Renal pelvis (tissue), 4 donors: ENCODE measurements around the gene HASPIN. TPM values are rescaled to one million over a fixed set of nuclear protein-coding genes. Genes with fewer than 3 reads are reported as not detected.
"Not testable (repeated sequence)": the region's sequence is repeated elsewhere in the genome, so short reads cannot be mapped to it uniquely, and the experiment has no call there.

ENCODE experiments used
- DNase-seq: peaks from one replicate; pipeline ENCODE4 v3.0.0-alpha.2; 2013
- polyA plus RNA-seq, 3 donors: library from polyadenylated mRNA; unstranded; fragments of 120-200 nt; gene quantifications; one replicate each; pipeline ENCODE4 v1.2.1, GENCODE V29; 2013; ENCODE audit not compliant: insufficient read length in 3 of 3

The HASPIN gene
- polyA plus RNA-seq, 3 donors: 3.0 to 3.8 (median 3.2) TPM

DNA sequence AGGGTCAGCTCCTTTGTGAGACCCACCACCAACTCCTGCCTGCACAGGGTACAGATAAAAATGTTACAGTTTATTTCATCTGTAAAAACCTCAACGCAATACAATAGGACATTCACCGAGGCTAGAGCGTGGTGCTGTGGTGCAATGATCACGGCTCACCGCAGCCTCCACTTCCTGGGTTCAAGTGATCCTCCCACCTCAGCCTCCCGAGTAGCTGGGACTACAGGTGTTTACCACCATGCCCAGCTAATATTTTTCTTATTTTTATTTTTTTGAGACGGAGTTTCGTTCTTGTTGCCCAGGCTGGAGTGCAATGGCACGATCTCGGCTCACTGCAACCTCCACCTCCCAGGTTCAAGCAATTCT is 11.2 kb downstream of the HASPIN start:
- DNase-seq: not testable (repeated sequence)

DNA sequence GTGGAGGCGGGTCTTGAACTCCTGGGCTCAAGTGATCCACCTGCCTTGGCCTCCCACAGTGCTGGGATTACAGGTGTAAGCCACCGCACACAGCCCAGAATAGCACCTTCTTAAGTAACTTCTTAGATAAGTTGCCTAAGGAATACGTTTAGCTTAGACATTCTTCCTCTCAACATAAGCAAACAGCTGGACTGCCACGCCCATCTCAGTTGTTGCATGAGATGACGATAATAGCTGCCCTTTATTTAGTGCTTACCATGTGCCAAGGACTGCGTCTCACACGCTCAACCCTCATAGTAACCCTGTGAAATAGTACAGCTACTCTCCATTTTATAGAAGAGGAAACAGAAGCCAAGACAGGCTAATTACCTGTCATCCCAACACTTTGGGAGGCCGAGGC is 11.8 kb downstream of the HASPIN start:
- no peak for DNase-seq

DNA sequence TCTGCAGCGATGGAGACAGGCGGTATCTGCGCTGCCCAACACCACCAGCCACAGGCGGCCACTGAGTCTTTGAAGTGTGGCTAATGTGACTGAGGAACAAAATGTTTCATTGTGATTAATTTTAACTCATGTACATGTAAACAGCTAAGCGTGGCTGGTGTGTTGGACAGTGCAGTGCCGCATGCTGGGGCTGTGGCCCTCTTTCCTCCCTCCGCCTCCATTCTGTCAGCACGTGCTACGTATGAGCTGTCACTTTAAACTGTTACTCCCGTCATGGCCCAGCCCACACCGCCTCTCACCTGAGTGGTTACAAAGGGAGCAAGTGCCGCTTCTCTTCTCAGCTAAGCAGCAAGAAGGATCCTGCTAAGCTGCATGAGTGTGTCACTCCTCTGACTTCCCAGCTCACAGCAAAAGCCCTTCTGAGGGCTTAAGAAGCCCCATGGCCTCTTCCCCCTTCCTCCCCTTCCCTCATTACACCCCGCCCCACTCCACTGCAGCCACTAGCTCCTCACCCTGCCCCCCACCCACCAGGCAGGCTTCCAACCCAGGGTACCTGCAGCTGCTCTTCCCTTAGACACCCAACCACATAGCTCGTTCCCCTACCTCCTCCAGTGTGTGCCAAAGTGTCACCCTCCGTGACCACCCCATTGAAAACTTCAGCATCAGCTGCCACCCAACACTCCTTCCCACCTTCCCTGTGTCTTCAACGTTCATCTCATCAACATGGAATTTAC is 15.0 kb downstream of the HASPIN start:
- DNase-seq: no peak

DNA sequence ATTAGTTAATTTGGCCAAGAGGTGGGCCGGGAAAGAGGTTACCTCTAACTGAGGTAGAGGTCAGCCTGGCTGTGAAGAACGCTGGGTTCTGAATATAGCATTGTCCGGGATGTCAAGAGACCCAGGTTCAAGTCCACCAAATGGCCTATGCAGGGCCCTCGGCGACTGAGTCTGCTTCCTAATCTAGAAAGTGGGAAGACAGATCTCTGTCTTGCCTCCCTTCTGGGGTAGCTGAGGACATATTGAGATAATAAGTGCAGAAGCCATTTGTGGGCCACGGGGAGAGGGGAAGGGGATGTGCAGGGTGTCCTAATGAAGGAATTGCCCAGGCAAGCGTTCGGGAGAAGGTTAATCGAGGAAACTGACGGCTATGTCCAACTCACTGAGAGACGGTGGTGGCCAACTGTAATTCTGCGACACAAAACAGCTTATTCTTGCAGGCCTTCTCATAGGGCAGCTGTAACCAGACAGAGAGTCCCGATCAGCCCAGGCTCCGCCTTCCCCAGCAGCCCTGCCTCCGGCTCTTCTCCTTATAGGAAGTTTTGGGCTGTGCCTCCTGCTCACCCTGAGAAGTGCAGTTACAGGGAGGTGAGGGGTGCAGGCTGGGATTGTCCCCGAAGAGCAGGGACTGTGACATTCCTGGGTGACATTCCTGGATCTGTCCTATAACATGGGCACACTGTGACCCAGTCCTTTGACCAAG is 15.9 kb downstream of the HASPIN start:
- no peak for DNase-seq

DNA sequence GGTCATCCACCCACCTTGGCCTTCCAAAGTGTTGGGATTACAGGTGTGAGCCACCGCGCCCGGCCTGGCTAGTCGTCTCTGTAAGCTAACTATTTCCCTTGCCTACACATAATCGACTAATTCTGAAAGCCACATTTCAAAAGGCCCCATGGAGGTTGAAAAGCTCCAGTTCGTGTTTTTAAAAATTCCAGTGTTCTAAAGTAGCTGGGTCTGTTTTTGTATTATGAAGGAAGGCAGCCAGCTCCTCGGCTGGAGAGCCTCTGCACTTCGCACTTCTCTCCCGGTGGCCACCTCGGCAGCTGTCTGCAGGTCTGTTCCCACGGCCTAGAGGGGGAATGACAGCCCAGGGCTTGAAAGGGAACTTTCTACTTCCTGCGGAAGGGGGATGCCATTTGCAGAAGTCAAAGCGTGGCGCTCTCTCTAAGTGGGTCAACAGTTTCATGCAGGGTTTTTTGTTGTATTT is 16.9 kb downstream of the HASPIN start:
- DNase-seq: no peak

DNA sequence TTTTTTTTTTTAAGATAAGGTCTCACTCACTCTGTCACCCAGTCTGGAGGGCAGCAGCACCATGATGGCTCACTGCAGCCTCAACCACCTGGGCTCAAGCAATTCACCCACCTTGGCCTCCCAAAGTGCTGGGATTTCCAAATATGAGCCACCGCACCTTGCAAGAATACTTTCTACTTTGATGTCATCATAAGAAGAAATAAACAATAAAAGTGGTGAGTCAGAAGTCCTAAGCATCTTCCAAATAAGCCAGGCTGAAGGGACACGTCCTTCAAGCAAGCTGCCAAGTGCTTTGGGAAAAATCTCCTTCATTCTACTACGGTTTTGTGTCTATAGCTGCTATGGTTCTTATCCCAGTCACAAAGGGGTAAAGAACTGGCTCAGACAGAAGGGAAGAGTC is 20.3 kb downstream of the HASPIN start:
- DNase-seq: no peak

DNA sequence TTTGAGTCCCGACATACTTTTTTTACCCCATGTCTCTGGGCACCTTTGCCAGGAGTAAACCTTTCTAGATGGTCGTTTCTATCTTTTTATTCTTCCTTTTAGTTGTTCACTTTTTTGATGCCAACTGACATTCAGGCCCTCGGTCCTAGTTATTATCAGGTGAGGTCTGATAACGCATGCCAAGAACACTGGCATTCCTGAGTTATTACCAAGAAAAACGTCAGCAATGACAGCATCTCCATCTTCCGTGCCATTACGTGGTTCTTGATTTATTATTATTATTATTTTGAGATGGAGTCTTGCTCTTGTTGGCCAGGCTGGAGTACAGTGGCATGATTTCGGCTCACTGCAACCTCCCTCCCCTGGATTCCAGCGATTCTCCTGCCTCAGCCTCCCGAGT is 21.4 kb downstream of the HASPIN start:
- no peak for DNase-seq

DNA sequence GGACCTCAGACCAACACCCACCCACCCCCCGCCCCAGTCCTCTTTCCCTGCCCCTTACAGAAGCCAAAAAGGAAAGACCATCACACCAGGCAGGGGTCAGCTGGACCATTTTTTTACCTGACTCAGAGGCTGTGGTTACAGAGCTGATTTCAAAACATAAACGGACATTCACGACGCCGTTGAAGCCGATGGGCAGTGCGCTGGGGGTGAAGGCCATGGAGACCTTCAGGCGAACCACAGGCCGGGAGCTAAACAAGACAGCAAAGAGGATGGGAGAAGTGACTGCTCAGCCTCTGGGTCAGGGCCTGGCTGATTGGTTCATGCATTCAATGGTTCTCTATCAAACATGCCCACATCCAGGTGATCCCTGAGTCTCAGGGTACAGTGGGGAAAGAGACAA is 24.1 kb downstream of the HASPIN start:
- DNase-seq: no peak

DNA sequence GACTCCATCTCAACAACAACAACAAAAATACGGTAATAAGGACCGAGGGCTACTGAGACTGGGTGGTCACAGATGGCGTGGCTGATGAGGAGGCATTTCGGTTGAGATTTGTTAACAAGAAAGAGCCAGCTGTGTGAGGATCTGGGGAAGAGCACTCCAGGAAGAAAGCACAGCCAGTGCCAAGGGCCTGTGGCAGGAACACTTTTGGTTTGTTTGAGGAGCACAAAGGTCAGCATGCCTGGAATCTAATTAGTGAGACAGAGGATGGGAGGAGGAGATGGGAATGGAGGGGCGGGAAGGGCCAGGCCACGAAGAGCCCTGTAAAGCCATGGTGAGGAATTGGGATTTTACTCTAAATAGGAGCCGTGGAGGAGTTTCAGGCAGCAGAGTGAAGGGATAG is 24.9 kb downstream of the HASPIN start:
- no peak for DNase-seq

DNA sequence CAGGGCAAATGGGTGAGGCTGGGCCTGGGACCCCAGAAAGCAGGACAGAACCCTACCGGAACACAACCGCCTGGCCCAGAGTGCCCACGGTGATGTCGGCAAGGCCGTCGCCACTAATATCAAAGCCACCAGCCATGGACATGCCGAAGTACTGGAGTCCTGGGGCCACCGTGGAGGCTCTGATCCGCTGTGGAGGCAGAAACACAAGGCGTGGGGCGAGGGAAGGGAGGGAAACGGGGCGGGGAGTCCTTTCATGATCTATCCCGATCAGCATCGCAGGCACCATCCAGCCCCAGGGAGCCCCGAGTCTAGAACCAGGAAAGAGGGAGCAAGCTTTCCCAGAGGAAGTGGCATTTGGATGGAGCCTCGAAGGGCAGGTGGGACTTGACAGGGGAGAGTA is 26.6 kb downstream of the HASPIN start:
- DNase-seq: no peak

DNA sequence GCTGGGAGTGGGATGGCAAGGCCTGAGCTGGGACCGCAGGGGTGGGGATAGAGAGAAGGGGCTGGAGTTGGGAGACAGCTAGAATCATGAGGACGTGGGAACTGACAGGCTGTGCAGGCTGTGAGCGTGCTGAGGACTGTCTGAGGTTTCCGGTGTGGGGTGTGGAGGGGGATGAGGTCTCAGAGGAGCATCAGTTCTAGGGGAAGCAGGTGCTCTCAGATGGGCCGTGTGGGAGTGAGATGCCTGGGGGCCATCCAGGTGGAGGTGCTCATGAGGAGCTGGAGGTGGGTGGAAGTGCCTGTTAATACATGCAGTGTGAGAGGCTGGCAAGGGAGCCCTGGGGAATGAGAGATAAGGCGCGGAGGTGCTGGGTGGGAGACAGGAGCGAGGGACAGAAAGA is 27.2 kb downstream of the HASPIN start:
- no peak for DNase-seq

DNA sequence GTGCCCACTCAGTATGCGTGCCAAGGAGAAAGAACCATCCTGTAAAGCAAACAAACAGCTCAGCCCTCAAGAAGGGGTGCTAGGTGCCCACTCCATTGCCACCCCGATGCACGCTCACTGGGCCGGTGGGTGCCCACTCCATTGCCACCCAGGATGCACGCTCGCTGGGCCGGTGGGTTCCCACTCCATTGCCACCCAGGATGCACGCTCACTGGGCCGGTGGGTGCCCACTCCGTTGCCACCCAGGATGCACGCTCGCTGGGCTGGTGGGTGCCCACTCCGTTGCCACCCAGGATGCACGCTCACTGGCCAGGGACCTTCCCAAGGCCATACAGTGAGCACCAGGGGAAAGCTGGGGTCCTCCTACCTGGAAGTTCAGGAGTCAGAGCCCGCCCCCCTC is 28.1 kb downstream of the HASPIN start:
- no peak for DNase-seq

DNA sequence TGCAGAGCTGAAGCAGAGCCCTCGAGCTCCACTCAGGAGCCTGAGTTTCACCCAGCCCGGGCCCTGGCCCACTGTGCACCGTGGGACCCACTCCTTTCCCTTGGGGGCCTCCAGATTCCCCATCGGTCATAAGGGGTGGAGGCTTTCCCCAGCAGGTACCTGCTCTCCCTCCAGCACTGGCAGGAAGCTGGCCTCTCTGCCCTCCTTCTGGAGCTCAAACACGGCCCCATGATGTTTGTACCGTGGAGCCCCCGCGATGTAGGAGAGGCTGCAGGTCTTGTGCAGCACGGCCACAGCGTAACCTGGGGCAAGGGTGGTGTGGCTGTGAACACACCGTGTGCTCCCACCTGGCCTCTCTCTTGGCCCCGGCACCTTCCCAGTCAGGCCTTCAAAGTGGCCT is 29.9 kb downstream of the HASPIN start:
- no peak for DNase-seq

DNA sequence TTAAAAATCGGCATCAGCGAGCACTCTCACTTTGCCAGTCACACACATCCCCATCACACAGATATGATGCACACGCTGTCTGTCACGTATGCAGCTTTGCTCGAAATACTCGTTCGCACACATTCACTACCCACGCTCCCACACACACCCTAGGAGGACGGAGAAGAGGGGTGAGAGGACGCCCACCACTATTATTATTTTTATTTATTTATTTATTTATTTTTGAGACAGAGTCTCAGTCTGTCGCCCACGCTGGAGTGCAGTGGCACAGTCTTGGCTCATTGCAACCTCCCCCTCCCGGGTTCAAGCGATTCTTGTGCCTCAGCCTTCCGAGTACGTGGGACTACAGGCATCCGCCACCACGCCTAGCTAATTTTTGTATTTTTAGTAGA is 30.4 kb downstream of the HASPIN start:
- no peak for DNase-seq

DNA sequence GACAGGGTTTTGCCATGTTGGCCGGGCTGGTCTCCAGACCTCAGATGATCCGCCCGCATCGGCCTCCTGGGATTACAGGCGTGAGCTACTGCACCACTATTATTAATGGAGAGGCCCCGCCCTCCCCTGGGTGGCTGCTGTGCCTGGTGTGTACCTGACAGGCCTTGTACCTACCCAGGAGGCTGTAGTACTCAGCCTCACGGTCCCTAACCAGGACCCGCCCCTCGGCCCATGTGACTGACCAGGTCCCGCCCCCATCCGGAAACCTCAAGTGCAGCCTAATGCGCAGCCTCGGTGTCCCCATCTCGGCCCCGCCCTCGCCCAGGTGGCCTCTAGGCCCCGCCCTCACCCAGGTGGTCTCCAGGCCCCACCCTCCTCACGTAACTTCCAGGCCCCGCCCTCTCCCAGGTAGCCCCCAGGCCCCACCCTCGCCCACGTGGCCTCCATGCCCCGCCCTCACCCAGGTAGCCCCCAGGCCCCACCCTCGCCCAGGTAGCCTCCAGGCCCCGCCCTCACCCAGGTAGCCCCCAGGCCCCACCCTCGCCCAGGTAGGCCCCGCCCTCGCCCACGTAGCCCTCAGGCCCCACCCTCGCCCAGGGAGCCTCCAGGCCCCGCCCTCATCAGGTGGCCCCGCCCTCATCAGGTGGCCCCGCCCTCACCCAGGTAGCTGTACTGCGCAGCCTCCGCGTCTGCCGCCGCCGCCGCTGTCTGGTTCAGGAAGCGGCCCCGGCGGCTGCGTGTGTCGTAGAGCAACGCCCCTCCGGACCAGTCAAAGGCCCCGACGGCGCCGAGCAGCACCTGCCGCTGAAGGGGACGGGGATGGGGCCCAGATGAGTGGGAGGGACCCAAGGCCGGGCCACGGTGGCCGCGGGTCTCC is 31.0 kb downstream of the HASPIN start:
- peak; percentile 77 for DNase-seq

DNA sequence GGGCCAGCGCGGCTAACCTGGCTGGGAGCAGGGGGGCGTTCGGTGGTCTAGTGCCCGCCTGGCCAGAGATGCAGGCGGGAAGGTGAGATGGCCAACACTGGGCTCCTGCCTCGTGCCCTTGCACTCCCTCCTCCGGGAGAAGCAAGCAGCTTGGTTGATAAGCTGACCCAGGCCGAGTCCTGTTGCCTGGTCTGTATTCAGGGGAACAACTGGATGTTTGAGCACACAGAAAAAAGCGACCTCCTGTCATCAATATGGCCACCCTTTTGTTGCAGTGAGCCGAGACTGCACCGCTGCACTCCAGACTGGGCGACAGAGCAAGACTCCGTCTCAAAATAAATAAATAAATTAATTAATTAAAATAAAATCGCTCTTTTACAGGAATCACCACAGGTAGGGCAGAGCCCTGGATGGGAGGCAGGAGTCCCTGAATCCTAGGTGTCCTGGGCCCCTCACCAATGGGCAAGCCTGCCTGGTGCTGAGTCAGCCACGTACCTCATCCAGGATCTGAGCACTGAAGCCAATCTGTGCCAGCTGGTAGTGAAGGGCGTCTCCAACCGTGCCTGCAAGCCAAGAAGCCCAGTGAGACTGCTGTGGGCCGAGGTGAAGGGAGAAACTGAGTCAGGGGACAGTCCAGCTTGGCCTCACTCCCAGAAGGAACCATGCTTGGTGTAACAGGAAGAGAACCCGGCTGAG is 31.8 kb downstream of the HASPIN start:
- DNase-seq: no peak

DNA sequence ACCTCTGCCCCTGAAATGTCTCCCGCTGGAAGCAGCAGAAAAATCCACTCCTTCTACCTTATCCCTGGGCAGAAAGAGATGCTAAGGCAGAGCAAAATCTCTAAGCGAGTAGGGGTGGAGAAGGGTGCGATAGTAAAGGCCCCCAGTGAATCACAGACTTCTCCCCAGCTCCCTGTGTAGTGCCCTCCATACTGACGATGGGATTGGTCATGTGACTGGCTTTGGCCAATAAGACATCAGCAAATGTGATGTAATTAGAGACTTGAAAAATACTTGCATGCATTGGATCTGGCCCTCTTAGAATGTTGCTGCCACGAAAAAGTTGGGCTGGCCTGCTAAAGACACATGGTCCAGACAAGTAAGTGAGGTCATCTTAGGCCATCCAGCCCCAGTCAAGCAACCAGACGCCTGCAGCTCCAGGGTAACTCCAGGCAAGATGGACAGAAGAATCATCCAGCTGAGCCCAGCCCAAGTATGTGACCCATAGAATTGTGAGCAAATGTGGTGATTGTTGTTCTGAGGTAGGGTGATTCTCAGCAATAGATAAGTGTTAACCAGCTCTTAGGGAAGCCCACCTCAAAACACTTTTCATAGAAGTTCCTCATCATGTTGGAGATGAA is 36.0 kb downstream of the HASPIN start:
- DNase-seq: no peak

DNA sequence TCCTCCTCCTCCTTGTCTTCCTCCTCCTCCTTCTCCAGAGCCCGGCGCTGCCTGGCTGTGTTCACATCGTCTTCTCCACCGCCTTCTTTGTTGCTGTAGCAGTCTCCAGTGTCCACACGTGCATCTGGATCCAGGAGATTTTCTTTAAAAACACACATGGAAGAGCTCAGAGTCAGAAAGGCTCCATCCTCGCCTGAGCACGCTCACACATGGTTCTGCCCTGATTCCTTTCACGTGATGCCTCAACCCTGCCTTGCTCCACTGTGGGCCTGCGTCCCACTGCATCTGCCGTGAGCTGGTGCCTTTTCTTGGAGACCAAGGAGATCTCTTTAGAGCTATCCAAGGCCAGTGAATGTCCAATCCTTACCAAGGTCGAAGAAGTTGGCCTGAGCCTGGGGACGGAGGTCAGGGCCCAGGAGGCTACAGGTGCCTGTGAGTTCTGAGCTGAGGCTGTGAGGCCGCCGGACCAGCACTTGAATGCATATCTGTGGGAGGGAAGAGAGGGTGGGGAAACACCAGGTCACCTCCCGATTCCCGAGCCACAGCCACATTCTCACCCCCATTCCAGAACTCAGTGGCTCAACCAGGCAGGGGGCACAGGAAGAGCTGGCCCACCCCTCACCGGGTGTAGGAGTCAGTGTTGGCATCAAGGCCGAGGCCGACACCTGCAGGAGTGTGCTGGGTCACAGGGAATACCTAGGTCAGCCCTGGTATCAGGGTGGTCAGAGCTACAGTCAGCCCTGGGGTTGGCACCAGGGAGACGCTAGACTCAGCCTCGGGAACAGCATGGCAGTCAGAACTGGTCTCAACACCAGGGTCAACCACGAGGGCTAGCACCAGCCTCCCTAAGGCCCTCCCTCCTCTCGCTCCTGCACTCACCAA is 37.6 kb downstream of the HASPIN start:
- no peak for DNase-seq

DNA sequence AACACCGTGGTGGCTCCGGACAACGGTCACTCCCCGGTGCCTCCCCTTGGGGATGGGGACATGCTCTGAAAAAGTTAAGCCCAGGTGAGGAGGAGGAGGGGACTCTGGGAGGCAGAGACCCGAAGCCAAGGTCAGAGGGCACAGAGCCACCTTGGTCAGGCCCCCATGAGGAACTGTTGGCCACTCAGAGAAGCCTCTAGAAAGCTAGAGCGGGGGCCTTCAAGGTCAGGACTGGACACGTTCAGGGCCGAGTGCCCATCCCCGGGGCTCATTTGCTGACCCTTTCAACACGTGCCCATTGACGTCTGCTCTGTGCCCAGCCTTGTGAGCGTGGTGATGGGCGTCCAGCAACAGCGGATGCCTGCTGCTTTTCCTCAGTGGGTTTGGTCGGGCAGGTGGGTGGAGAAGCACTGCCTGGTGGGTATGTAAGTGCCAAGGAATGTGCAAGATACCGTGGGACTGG is 38.2 kb downstream of the HASPIN start:
- no peak for DNase-seq
